CD4-positive, alpha-beta T cell (primary cell): ENCODE measurements around the gene CAMTA1. TPM values are rescaled to one million over a fixed set of nuclear protein-coding genes. Genes with fewer than 3 reads are reported as not detected.

Experiments used
- ATAC-seq: fragments of 200-7000 bp; cut with Tn5 transposase; one replicate; pipeline ENCODE4 v1.10.0; 2022; ENCODE audit warnings: mild to moderate bottlenecking; ENCODE audit not compliant: poor library complexity
- CTCF ChIA-PET: fragments of 350-600 bp; sonication (Branson Sonifier 250); formaldehyde crosslinking; loops from one replicate; lab custom pipeline; 2021; ENCODE audit warnings: antibody characterized with exemption, inconsistent platforms; lab: Charles Lee
- POLR2A ChIA-PET: fragments of 350-600 bp; sonication (Branson Sonifier 250); formaldehyde crosslinking; loops from one replicate; lab custom pipeline; 2021; ENCODE audit warnings: antibody characterized with exemption, inconsistent platforms; lab: Charles Lee
- DNase-seq, 14 experiments: peaks; one replicate each; pipeline ENCODE4 v3.0.0-alpha.2; 2013 to 2020; ENCODE audit warnings: mixed read lengths in 2 of 14
- H3K27ac ChIP-seq, 2 donors: one replicate each; pipeline versions ENCODE4 v1.5.1 to v1.7.0; 2013; ENCODE audit warnings: low read length in 2 of 2, low read depth in 1 of 2, mild to moderate bottlenecking in 1 of 2
- H3K27me3 ChIP-seq, 2 experiments: 1 replicate in 1 of 2; 2 replicates in 1 of 2; pipeline versions ENCODE4 v1.6.1 to v1.7.0; 2013; ENCODE audit warnings: low read length in 2 of 2, control low read depth in 1 of 2, mild to moderate bottlenecking in 1 of 2, moderate library complexity in 1 of 2; ENCODE audit not compliant: insufficient read depth in 2 of 2, control insufficient read depth in 1 of 2
- H3K36me3 ChIP-seq: one replicate; pipeline ENCODE4 v1.6.1; 2013; ENCODE audit warnings: low read length, control low read depth; ENCODE audit not compliant: insufficient read depth
- H3K4me1 ChIP-seq: one replicate; pipeline ENCODE4 v1.6.1; 2013; ENCODE audit warnings: low read length, control low read depth; ENCODE audit not compliant: insufficient read depth
- H3K4me3 ChIP-seq: one replicate; pipeline ENCODE4 v1.5.1; 2013; ENCODE audit warnings: mild to moderate bottlenecking, low read length, moderate library complexity
- H3K9me3 ChIP-seq, 2 experiments: 1 replicate in 1 of 2; 2 replicates in 1 of 2; pipeline versions ENCODE4 v1.6.1 to v1.7.0; 2013; ENCODE audit warnings: low read length in 2 of 2, mild to moderate bottlenecking in 2 of 2, control low read depth in 1 of 2, moderate library complexity in 1 of 2; ENCODE audit not compliant: control insufficient read depth in 1 of 2, insufficient read depth in 1 of 2
- H3K27ac Mint-ChIP-seq: one replicate; pipeline ENCODE4 v1.8.0; 2020; ENCODE audit warnings: mixed read lengths
- H3K27me3 Mint-ChIP-seq: one replicate; pipeline ENCODE4 v1.8.0; 2021; ENCODE audit warnings: mixed read lengths
- H3K36me3 Mint-ChIP-seq: one replicate; pipeline ENCODE4 v1.8.0; 2021; ENCODE audit warnings: low read depth, mixed read lengths
- H3K4me1 Mint-ChIP-seq: one replicate; pipeline ENCODE4 v1.8.0; 2021; ENCODE audit warnings: low read depth, mixed read lengths
- H3K4me3 Mint-ChIP-seq: one replicate; pipeline ENCODE4 v1.8.0; 2020; ENCODE audit warnings: mild to moderate bottlenecking, mixed read lengths
- H3K9me3 Mint-ChIP-seq: one replicate; pipeline ENCODE4 v1.8.0; 2020; ENCODE audit warnings: mixed read lengths
- intact Hi-C, 2 experiments: fragments of 100-400 bp; cut with DNase I in 1 of 2; cut with micrococcal nuclease in 1 of 2; formaldehyde crosslinking; loops; one replicate each; pipeline versions ENCODE4 v1.15.1 to v1.9.0; 2023 to 2025; cut with DNase I, micrococcal nuclease
- total RNA-seq, 174 experiments: library from RNA in 2 of 174; stranded (reverse) in 2 of 174; gene quantifications; one replicate each; pipeline ENCODE4 v1.2.3 and lab custom pipeline; 2021 to 2026
- TF ChIP-seq, protein P1 (sequence below): fragments of 200-600 bp; IDR thresholded peaks from one replicate; pipeline ENCODE4 v1.8.0; 2022; ENCODE audit warnings: antibody characterized with exemption, mild to moderate bottlenecking

The CAMTA1 gene
- total RNA-seq, 2 experiments from 2014 or later: 38.6 to 39.3 TPM

DNA sequence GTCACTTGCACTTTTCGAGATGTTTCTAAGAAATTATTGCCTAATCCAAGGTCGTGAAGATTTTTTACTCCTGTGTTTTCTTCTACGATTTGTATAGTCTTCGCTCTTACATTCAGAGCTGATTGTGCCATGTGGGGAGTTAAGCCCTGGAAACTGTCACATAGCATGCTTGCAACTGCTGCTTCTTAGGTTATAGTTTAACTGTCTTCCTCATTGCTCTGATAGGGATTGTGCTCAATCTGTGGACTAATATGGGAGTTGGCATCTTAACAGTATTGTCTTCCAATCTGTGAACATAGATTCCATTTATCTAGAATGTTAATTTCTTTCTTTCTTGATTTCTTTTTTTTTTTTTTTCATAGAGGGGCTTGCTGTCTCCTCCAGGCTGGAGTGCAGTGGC lies 34.8 kb upstream of the CAMTA1 start:
- H3K27me3 Mint-ChIP-seq: peaks cover 44% of the 10 kb centered on the region
- no peak for DNase-seq
- Histone ChIP-seq H3K27ac (no peak overlapping the region), H3K27me3 (peaks cover 0 to 6% of the 10 kb centered on the region in 2 experiments), H3K4me1 (no peaks in the 10 kb centered on the region), H3K36me3 (no peaks in the 10 kb centered on the region), H3K9me3 (no peaks in the 10 kb centered on the region), H3K4me3 (no peak overlapping the region)
- no peaks in the 10 kb centered on the region for H3K9me3 Mint-ChIP-seq
- intact Hi-C loops: no loop called here
- H3K4me3 Mint-ChIP-seq: no peak overlapping the region
- TF ChIP-seq, protein P1, sequence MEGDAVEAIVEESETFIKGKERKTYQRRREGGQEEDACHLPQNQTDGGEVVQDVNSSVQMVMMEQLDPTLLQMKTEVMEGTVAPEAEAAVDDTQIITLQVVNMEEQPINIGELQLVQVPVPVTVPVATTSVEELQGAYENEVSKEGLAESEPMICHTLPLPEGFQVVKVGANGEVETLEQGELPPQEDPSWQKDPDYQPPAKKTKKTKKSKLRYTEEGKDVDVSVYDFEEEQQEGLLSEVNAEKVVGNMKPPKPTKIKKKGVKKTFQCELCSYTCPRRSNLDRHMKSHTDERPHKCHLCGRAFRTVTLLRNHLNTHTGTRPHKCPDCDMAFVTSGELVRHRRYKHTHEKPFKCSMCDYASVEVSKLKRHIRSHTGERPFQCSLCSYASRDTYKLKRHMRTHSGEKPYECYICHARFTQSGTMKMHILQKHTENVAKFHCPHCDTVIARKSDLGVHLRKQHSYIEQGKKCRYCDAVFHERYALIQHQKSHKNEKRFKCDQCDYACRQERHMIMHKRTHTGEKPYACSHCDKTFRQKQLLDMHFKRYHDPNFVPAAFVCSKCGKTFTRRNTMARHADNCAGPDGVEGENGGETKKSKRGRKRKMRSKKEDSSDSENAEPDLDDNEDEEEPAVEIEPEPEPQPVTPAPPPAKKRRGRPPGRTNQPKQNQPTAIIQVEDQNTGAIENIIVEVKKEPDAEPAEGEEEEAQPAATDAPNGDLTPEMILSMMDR: no peak
- no peaks in the 10 kb centered on the region for H3K36me3 Mint-ChIP-seq
- ChIA-PET POLR2A (no interaction called here), CTCF (no interaction called here)
- ATAC-seq: no peak
- H3K27ac Mint-ChIP-seq: no peak overlapping the region
- no peaks in the 10 kb centered on the region for H3K4me1 Mint-ChIP-seq

DNA sequence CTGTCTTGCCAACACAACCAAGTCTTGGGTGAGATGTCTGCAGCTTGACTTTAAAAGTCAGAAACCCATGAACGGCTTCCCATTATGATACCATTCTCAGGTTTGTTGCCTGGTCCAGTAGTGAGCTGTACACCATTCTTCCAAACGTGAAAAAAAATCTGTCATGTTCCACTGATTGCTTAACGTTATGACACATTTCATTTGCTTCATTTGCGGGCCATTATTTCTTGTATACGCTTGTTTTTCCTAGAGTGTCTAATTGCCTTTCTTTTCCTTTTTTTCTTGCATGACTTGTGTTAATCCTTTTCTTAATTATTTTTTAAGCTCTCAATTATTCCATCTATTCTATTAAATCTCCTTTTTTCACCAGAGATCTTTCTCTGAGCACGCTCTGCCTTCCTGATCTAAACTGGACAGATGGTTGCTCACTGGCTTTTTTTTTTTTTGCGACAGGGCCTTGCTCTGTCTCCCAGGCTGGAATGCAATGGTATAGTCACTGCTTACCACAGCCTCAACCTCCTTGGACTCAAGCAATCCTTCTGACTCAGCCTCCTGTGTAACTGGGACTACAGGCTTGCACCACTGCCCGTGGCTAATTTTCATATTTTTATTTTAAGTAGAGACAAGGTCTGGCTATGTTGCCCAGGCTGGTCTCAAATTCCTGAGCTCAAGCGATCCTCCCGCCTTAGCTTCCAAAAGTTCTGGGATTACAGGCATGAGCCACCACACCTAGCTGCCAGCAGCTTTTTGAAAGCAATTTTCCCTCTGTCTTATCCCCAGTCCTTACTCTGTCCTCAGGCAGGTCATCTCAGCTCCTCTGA lies 31.7 kb upstream of the CAMTA1 start:
- Histone ChIP-seq H3K27ac (no peak overlapping the region), H3K27me3 (peaks cover 3% of the 10 kb centered on the region in 2 experiments), H3K4me1 (no peaks in the 10 kb centered on the region), H3K4me3 (no peak overlapping the region), H3K36me3 (no peaks in the 10 kb centered on the region), H3K9me3 (no peaks in the 10 kb centered on the region)
- ChIA-PET POLR2A (no interaction called here), CTCF (no interaction called here)
- no peak for ATAC-seq
- no peak overlapping the region for H3K27ac Mint-ChIP-seq
- H3K36me3 Mint-ChIP-seq: no peaks in the 10 kb centered on the region
- no peak for DNase-seq
- H3K9me3 Mint-ChIP-seq: no peaks in the 10 kb centered on the region
- no peak overlapping the region for H3K4me3 Mint-ChIP-seq
- intact Hi-C loops: no loop called here
- H3K27me3 Mint-ChIP-seq: peaks cover 41% of the 10 kb centered on the region
- TF ChIP-seq, protein P1: no peak
- no peaks in the 10 kb centered on the region for H3K4me1 Mint-ChIP-seq

DNA sequence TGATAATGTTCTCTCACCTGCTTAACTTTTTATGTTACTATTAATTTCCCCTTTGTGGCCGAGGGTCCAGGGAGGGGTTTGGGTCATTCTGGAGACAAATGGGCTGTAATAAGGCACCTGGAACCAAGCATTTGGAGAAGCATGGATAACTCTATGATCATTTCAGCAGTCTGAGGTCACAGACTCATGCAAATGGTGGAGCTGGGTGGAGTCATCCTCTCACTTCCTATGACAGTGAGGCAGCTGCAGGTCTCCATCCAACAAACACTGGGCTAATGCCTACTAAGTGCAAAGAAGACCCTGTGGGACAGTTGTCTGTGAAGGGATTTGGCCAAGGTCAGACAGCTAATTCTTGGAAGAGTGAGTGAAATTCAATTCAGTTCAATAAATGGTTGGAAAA lies 28.8 kb upstream of the CAMTA1 start:
- ATAC-seq: no peak
- H3K27me3 Mint-ChIP-seq: peaks cover 32% of the 10 kb centered on the region
- Histone ChIP-seq H3K9me3 (no peaks in the 10 kb centered on the region), H3K36me3 (no peaks in the 10 kb centered on the region), H3K4me1 (no peaks in the 10 kb centered on the region), H3K27ac (no peak overlapping the region), H3K27me3 (peaks cover 3% of the 10 kb centered on the region in 2 experiments), H3K4me3 (no peak overlapping the region)
- intact Hi-C loops: no loop called here
- H3K9me3 Mint-ChIP-seq: no peaks in the 10 kb centered on the region
- ChIA-PET CTCF (no interaction called here), POLR2A (no interaction called here)
- H3K27ac Mint-ChIP-seq: no peak overlapping the region
- TF ChIP-seq, protein P1: no peak
- no peaks in the 10 kb centered on the region for H3K36me3 Mint-ChIP-seq
- H3K4me1 Mint-ChIP-seq: no peaks in the 10 kb centered on the region
- no peak for DNase-seq
- no peak overlapping the region for H3K4me3 Mint-ChIP-seq
